ENCODE data around the gene MAP6. TPM values are rescaled to one million over a fixed set of nuclear protein-coding genes. Genes with fewer than 3 reads are reported as not detected.

The MAP6 gene
- total and polyA plus RNA-seq, 2 of the 13 experiments (the other 11 are each of a cell fraction or from before 2014, with no cell fraction given) = 0.04 TPM; not detected in 1

- FAIRE-seq (no peak), DNase-seq (ENCODE audit: low spot score) (no peak), ATAC-seq (no peak)
- no peaks in the 10 kb centered on the region for H3K4me1 ChIP-seq (ENCODE audit: insufficient read depth, low read length)
- no peak overlapping the region for H3K4me3 ChIP-seq (replicated peaks in 1 of 3; ENCODE audit: insufficient read depth in 1 of 3, low read depth in 2 of 3, low read length in 3 of 3)
- in situ Hi-C loops (cut with HindIII; ENCODE audit: extremely low pct_ligation_motif_present, low pct_unique_long_range_greater_than_20kb) = no loop called here
- no peaks in the 10 kb centered on the region for H3K9me3 ChIP-seq (ENCODE audit: low read length)
- H3K79me2 ChIP-seq (ENCODE audit: insufficient read depth, low read length) = no peaks in the 10 kb centered on the region
- TF ChIP-seq ZFY (CRISPR knock-in tag; IDR thresholded peaks at IDR 0.05) (no peak), ZSCAN30 (CRISPR knock-in tag; IDR thresholded peaks at IDR 0.05) (no peak), CHD4 (IDR thresholded peaks at IDR 0.05; ENCODE audit: borderline replicate concordance, low read length) (no peak), HMG20B (CRISPR knock-in tag; conservative IDR thresholded peaks at IDR 0.05) (no peak)
- H3K27me3 ChIP-seq (ENCODE audit: control insufficient read depth in 1 of 2, insufficient read depth in 2 of 2, low read length in 2 of 2) = peaks cover 5 to 63% of the 10 kb centered on the region in 2 experiments; a peak in 4 of 5 replicates
- H3K4me2 ChIP-seq (ENCODE audit: low read depth, low read length) = no peak overlapping the region
- POLR2A ChIA-PET = no interaction called here
- no TSS peak for BruUV-seq (replicated peaks)
- CTCF ChIA-PET (ENCODE audit: low intra/inter-chr PET ratio, low total read pairs) = no interaction called here
- no peaks in the 10 kb centered on the region for H3K36me3 ChIP-seq (replicated peaks in 1 of 2; ENCODE audit: control insufficient read depth in 1 of 2, insufficient read depth in 2 of 2, low read length in 2 of 2)
- no peak overlapping the region for H3K9ac ChIP-seq (ENCODE audit: insufficient read depth, low read depth, low read length)
- no peak overlapping the region for H2AFZ ChIP-seq (ENCODE audit: low read length)
- WGBS (ENCODE audit: low lambda C conversion rate) = 44% methylated on average over 16 of the region's 16 CpGs
- intact Hi-C loops (cut with micrococcal nuclease; ENCODE audit: unreplicated experiment) = no loop called here
- no peaks in the 10 kb centered on the region for H4K20me1 ChIP-seq (ENCODE audit: insufficient read depth, low read length)
- no peak overlapping the region for H3K27ac ChIP-seq (ENCODE audit: extremely low read length, insufficient read depth, low read length)
Measured at GRCh38 chr11:75603791-75604736, 64.8 kb downstream of the MAP6 start.

GRCh38 chr11:75602951-75603350 is 65.9 kb downstream of the MAP6 start:
- Histone ChIP-seq H3K9ac (ENCODE audit: insufficient read depth, low read depth, low read length) (no peak overlapping the region), H3K27ac (ENCODE audit: extremely low read length, insufficient read depth, low read length) (no peak overlapping the region), H2AFZ (ENCODE audit: low read length) (no peak overlapping the region), H3K9me3 (ENCODE audit: low read length) (no peaks in the 10 kb centered on the region), H3K27me3 (ENCODE audit: control insufficient read depth in 1 of 2, insufficient read depth in 2 of 2, low read length in 2 of 2) (peaks cover 4 to 55% of the 10 kb centered on the region in 2 experiments; a peak in 4 of 5 replicates), H4K20me1 (ENCODE audit: insufficient read depth, low read length) (no peaks in the 10 kb centered on the region), H3K4me3 (replicated peaks in 1 of 3; ENCODE audit: insufficient read depth in 1 of 3, low read depth in 2 of 3, low read length in 3 of 3) (no peak overlapping the region), H3K4me1 (ENCODE audit: insufficient read depth, low read length) (no peaks in the 10 kb centered on the region), H3K36me3 (replicated peaks in 1 of 2; ENCODE audit: control insufficient read depth in 1 of 2, insufficient read depth in 2 of 2, low read length in 2 of 2) (no peaks in the 10 kb centered on the region), H3K79me2 (ENCODE audit: insufficient read depth, low read length) (no peaks in the 10 kb centered on the region), H3K4me2 (ENCODE audit: low read depth, low read length) (no peak overlapping the region)
- no peak for ATAC-seq
- CTCF ChIA-PET (ENCODE audit: low intra/inter-chr PET ratio, low total read pairs) = no interaction called here
- BruUV-seq (replicated peaks) = no TSS peak
- 59% methylated on average over 8 of the region's 8 CpGs for WGBS (ENCODE audit: low lambda C conversion rate)
- FAIRE-seq = no peak
- POLR2A ChIA-PET = no interaction called here
- DNase-seq (ENCODE audit: low spot score) = no peak
- in situ Hi-C loops (cut with HindIII; ENCODE audit: extremely low pct_ligation_motif_present, low pct_unique_long_range_greater_than_20kb) = no loop called here
- intact Hi-C loops (cut with micrococcal nuclease; ENCODE audit: unreplicated experiment) = no loop called here
- no peak for TF ChIP-seq PCBP2 (optimal IDR thresholded peaks at IDR 0.05; ENCODE audit: low read depth, low read length, poor library complexity, severe bottlenecking)
- no peak for TF ChIP-seq ZHX2 (IDR thresholded peaks at IDR 0.05; ENCODE audit: low read depth)
- no peak for TF ChIP-seq ZHX2 (CRISPR knock-in tag; IDR thresholded peaks at IDR 0.05; ENCODE audit: borderline replicate concordance)
- no peak for TF ChIP-seq MYC (CRISPR knock-in tag; IDR thresholded peaks at IDR 0.05; ENCODE audit: borderline replicate concordance)
- TF ChIP-seq HMG20A (CRISPR knock-in tag; IDR thresholded peaks at IDR 0.05; ENCODE audit: borderline replicate concordance) = no peak
- no peak for TF ChIP-seq ZNF724P (CRISPR knock-in tag; IDR thresholded peaks at IDR 0.05; ENCODE audit: borderline replicate concordance)
- TF ChIP-seq POGZ (CRISPR knock-in tag; IDR thresholded peaks at IDR 0.05) = no peak
- TF ChIP-seq AGO2 (optimal IDR thresholded peaks at IDR 0.05; ENCODE audit: low read depth, low read length) = no peak
